Fibroblast of lung (primary cell): ENCODE results near the gene PDE9A.

ENCODE experiments used
- CTCF ChIP-seq, 2 donors: IDR thresholded peaks in 1 of 2; conservative IDR thresholded peaks in 1 of 2; 1 replicate in 1 of 2; 2 replicates in 1 of 2; pipeline ENCODE4 v1.5.1; 2011 to 2012; ENCODE audit warnings: low read length in 2 of 2, control low read depth in 1 of 2, inconsistent platforms in 1 of 2, low read depth in 1 of 2, mild to moderate bottlenecking in 1 of 2
- EZH2 ChIP-seq: IDR thresholded peaks from 2 replicates; pipeline ENCODE4 v1.5.1; 2012; ENCODE audit warnings: low read length, control low read depth, mild to moderate bottlenecking; ENCODE audit errors: missing control alignments

GRCh38 chr21:42611852-42612251, 41.6 kb upstream of the PDE9A start:
- TF ChIP-seq EZH2, result no peak
- TF ChIP-seq CTCF (conservative IDR thresholded peaks at IDR 0.05 in 1 of 2, IDR thresholded peaks at IDR 0.05 in 1 of 2; ENCODE audit: low read depth in 1 of 2, low read length in 2 of 2), result no peak
